ENCODE measurements around the gene ATP1A1. TPM values are rescaled to one million over a fixed set of nuclear protein-coding genes. Genes with fewer than 3 reads are reported as not detected.
A peak's percentile ranks its signal among the peaks of the same experiment; 100 is the strongest.

The ATP1A1 gene
- total RNA-seq, 1 donor from 2014 or later, result 269 TPM

- ATAC-seq, result peak; percentile 42
- no peak for DNase-seq
- intact Hi-C loops (cut with micrococcal nuclease), result no loop called here
Observed at GRCh38 chr1:116382321-116382720, 9.3 kb downstream of the ATP1A1 start.

GRCh38 chr1:116382857-116383483 lies 9.9 kb downstream of the ATP1A1 start:
- no peak for DNase-seq
- intact Hi-C loops (cut with micrococcal nuclease), result no loop called here
- ATAC-seq, result no peak

GRCh38 chr1:116386042-116386441 lies 13.0 kb downstream of the ATP1A1 start:
- intact Hi-C loops (cut with micrococcal nuclease), result no loop called here
- ATAC-seq (no peak), DNase-seq (no peak)

GRCh38 chr1:116387551-116387950 lies 14.5 kb downstream of the ATP1A1 start:
- intact Hi-C loops (cut with micrococcal nuclease), result no loop called here
- DNase-seq (no peak), ATAC-seq (no peak)

- intact Hi-C loops (cut with micrococcal nuclease), result no loop called here
- DNase-seq (no peak), ATAC-seq (no peak)
Observed at GRCh38 chr1:116388122-116388521, 15.1 kb downstream of the ATP1A1 start.

GRCh38 chr1:116389013-116389412 lies 16.0 kb downstream of the ATP1A1 start:
- DNase-seq (no peak), ATAC-seq (peak; percentile 70)
- intact Hi-C loops (cut with micrococcal nuclease), result no loop called here

- ATAC-seq (no peak), DNase-seq (no peak)
- intact Hi-C loops (cut with micrococcal nuclease), result no loop called here
Observed at GRCh38 chr1:116389686-116390085, 16.6 kb downstream of the ATP1A1 start.

GRCh38 chr1:116390195-116390594 lies 17.2 kb downstream of the ATP1A1 start:
- intact Hi-C loops (cut with micrococcal nuclease), result no loop called here
- no peak for ATAC-seq
- no peak for DNase-seq

- no peak for ATAC-seq
- no peak for DNase-seq
- intact Hi-C loops (cut with micrococcal nuclease), result no loop called here
Observed at GRCh38 chr1:116391185-116391584, 18.1 kb downstream of the ATP1A1 start.

GRCh38 chr1:116392717-116393404 lies 19.8 kb downstream of the ATP1A1 start:
- intact Hi-C loops (cut with micrococcal nuclease), result no loop called here
- DNase-seq (no peak), ATAC-seq (no peak)

- ATAC-seq (no peak), DNase-seq (no peak)
- intact Hi-C loops (cut with micrococcal nuclease), result no loop called here
Observed at GRCh38 chr1:116393792-116394191, 20.7 kb downstream of the ATP1A1 start.

- ATAC-seq (no peak), DNase-seq (no peak)
- intact Hi-C loops (cut with micrococcal nuclease), result no loop called here
Observed at GRCh38 chr1:116394270-116394669, 21.2 kb downstream of the ATP1A1 start.

GRCh38 chr1:116396769-116397168 lies 23.7 kb downstream of the ATP1A1 start:
- intact Hi-C loops (cut with micrococcal nuclease), result no loop called here
- DNase-seq (no peak), ATAC-seq (no peak)

GRCh38 chr1:116397728-116398127 lies 24.7 kb downstream of the ATP1A1 start:
- ATAC-seq (peak; percentile 52), DNase-seq (no peak)
- intact Hi-C loops (cut with micrococcal nuclease), result no loop called here

- no peak for ATAC-seq
- no peak for DNase-seq
- intact Hi-C loops (cut with micrococcal nuclease), result no loop called here
Observed at GRCh38 chr1:116400780-116401179, 27.7 kb downstream of the ATP1A1 start.

GRCh38 chr1:116401646-116402176 lies 28.7 kb downstream of the ATP1A1 start:
- DNase-seq, result no peak
- intact Hi-C loops (cut with micrococcal nuclease), result no loop called here
- ATAC-seq, result no peak

- intact Hi-C loops (cut with micrococcal nuclease), result no loop called here
- DNase-seq (no peak), ATAC-seq (no peak)
Observed at GRCh38 chr1:116402333-116402732, 29.3 kb downstream of the ATP1A1 start.

- intact Hi-C loops (cut with micrococcal nuclease), result no loop called here
- DNase-seq (no peak), ATAC-seq (no peak)
Observed at GRCh38 chr1:116403496-116404136, 30.6 kb downstream of the ATP1A1 start.

GRCh38 chr1:116404699-116405098 lies 31.7 kb downstream of the ATP1A1 start:
- DNase-seq (no peak), ATAC-seq (no peak)
- intact Hi-C loops (cut with micrococcal nuclease), result no loop called here
